ENCODE data around the gene KIF1C. TPM values are rescaled to one million over a fixed set of nuclear protein-coding genes. Genes with fewer than 3 reads are reported as not detected.
A peak's percentile ranks its signal among the peaks of the same experiment; 100 is the strongest.
"Not testable (repeated sequence)": the region's sequence is repeated elsewhere in the genome, so short reads cannot be mapped to it uniquely, and the experiment has no call there.

Gene KIF1C
- total RNA-seq, 4 donors from 2014 or later: 22.9 to 140 (median 30.5) TPM

DNA sequence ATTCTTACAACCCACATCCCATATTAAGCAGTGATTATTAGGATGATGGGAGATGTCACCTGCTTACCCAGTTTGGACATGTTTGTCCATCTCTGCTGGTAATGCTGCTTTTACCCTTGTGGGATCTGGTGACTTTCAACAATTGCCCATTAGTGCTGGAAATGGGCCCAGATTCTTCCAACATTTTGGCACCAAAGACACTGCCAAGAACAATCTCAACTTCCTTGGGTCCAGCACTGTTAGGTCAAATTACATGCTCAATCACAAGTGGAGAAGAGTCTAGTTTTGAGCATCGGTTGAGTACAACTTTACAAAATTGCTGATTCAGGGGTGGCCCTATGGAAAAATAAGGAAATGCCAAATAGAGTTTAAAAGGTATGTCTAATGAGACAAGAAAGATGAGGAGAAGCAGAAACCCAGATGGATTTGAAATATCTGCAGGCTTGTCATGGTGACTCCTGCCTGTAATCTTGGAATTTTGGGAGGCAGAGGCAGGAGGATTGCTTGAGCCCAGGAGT, 67.5 kb downstream of the KIF1C start:
- intact Hi-C loops (cut with DNase I; ENCODE audit: low total_unique reads): loop anchor here (10.0 kb wide), 1 partner anchor 150 kb away; no protein-coding TSS in a partner anchor
- no peak for DNase-seq
- no peak for TF ChIP-seq POLR2A (IDR thresholded peaks at IDR 0.05)
- TF ChIP-seq, protein P1, sequence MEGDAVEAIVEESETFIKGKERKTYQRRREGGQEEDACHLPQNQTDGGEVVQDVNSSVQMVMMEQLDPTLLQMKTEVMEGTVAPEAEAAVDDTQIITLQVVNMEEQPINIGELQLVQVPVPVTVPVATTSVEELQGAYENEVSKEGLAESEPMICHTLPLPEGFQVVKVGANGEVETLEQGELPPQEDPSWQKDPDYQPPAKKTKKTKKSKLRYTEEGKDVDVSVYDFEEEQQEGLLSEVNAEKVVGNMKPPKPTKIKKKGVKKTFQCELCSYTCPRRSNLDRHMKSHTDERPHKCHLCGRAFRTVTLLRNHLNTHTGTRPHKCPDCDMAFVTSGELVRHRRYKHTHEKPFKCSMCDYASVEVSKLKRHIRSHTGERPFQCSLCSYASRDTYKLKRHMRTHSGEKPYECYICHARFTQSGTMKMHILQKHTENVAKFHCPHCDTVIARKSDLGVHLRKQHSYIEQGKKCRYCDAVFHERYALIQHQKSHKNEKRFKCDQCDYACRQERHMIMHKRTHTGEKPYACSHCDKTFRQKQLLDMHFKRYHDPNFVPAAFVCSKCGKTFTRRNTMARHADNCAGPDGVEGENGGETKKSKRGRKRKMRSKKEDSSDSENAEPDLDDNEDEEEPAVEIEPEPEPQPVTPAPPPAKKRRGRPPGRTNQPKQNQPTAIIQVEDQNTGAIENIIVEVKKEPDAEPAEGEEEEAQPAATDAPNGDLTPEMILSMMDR (IDR thresholded peaks at IDR 0.05): no peak
- no peaks in the 10 kb centered on the region for H3K27me3 ChIP-seq
- no peak overlapping the region for H3K27ac ChIP-seq
- no peaks in the 10 kb centered on the region for H3K9me3 ChIP-seq
- no peaks in the 10 kb centered on the region for H3K4me1 ChIP-seq
- H3K36me3 ChIP-seq: no peaks in the 10 kb centered on the region
- H3K4me3 ChIP-seq: no peak overlapping the region

DNA sequence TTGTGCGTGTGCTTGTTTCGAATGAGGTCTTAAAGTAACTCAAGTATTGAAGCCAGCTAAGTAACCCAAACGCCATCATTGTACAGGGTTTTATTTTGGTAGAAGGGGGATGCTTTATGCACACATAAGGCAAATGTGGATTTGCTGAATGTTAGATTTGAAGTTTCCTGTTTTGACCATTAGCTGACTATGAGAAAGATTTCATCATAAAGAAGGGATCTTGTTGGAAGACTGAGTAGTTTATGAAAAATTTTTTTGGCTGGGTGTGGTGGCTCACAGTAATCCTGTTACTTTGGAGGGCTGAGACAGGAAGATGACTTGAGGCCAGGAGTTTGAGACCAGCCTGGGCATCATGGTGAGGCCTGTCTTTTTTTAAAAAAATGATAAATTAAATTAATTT, 70.5 kb downstream of the KIF1C start:
- DNase-seq: no peak
- intact Hi-C loops (cut with DNase I; ENCODE audit: low total_unique reads): loop anchor here (10.0 kb wide), 1 partner anchor 153 kb away; no protein-coding TSS in a partner anchor
- no peak overlapping the region for H3K27ac ChIP-seq
- H3K4me3 ChIP-seq: no peak overlapping the region
- H3K4me1 ChIP-seq: no peaks in the 10 kb centered on the region
- no peaks in the 10 kb centered on the region for H3K27me3 ChIP-seq
- TF ChIP-seq, protein P1 (IDR thresholded peaks at IDR 0.05): no peak
- TF ChIP-seq POLR2A (IDR thresholded peaks at IDR 0.05): no peak
- H3K36me3 ChIP-seq: no peaks in the 10 kb centered on the region
- H3K9me3 ChIP-seq: no peaks in the 10 kb centered on the region

DNA sequence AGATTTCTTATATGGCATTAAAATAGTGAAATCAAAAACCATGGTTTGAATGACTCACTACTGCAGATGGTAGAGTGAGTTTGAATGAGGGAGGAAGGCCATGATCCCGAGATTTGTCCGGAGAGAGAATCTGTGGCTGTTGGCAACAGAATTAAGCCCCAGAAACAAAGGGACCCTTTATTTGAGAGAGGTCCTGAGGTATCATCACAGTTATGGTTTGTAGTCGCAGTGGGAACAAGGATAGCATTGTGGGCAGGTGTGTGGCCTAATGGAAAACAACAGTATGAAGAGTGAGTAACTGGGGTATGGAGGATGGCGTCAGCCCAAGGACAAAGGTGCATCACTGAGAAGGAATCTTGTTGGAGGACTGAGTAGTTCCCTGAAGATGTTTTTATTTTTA, 72.0 kb downstream of the KIF1C start:
- Histone ChIP-seq H3K27ac (no peak overlapping the region), H3K4me3 (no peak overlapping the region), H3K36me3 (no peaks in the 10 kb centered on the region), H3K27me3 (no peaks in the 10 kb centered on the region), H3K9me3 (no peaks in the 10 kb centered on the region), H3K4me1 (no peaks in the 10 kb centered on the region)
- DNase-seq: no peak
- intact Hi-C loops (cut with DNase I; ENCODE audit: low total_unique reads): loop anchor here (10.0 kb wide), 1 partner anchor 155 kb away; no protein-coding TSS in a partner anchor
- no peak for TF ChIP-seq POLR2A (IDR thresholded peaks at IDR 0.05)
- TF ChIP-seq, protein P1 (IDR thresholded peaks at IDR 0.05): no peak

DNA sequence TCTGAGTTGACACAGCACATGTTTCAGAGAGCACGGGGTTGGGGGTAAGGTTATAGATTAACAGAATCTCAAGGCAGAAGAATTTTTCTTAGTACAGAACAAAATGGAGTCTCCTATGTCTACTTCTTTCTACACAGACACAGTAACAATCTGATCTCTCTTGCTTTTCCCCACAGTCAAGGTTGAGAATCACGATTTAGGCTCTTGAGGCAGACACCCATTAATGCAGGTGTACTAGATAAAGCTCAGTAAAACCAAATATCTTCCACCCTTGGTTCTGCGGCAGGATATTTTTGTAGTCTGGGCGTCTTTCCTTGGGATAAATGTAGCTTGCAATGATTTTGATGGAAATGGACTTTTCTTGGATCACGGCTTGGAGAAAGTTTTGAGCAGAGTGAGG, 77.7 kb downstream of the KIF1C start:
- H3K4me1 ChIP-seq; H3K36me3 ChIP-seq; H3K27ac ChIP-seq; H3K4me3 ChIP-seq; H3K27me3 ChIP-seq; intact Hi-C loops (cut with DNase I; ENCODE audit: low total_unique reads); H3K9me3 ChIP-seq; DNase-seq: not testable (repeated sequence)

DNA sequence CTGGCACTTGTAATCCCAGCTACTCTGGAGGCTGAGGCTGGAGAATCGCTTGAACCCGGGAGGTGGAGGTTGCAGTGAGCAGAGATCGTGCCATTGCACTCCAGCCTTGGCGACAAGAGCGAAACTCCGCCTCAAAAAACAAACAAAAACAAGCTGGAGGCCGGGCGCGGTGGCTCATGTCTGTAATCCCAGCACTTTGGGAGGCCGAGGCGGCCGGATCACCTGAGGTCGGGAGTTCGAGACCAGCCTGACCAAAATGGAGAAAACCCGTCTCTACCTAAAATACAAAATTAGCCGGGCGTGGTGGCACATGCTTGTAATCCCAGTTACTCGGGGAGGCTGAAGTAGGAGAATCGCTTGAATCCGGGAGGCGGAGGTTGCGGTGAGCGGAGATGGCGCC, 79.5 kb downstream of the KIF1C start:
- H3K36me3 ChIP-seq; H3K27me3 ChIP-seq; H3K9me3 ChIP-seq; H3K4me1 ChIP-seq; DNase-seq; intact Hi-C loops (cut with DNase I; ENCODE audit: low total_unique reads): not testable (repeated sequence)
- Histone ChIP-seq H3K4me3 (peak overlapping the region; percentile 77 to 84), H3K27ac (peak overlapping the region in 1 of 2 donors; percentile 71)

DNA sequence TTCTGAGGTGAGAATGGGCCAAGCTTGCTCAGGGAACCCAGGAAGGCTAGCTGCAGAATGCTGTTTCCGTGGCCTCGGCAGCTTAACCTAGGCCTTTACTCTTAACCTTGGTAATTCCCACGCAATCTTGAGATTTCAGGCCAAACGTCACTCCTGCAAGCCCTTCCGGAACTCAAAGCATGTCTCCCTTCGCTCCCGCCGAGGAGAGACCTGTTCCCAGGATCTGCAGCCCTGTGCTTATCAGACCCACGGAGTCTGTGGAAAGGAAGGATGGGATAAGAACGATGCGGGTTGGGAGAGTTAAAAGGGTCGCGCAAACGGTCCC, 80.0 kb downstream of the KIF1C start:
- Histone ChIP-seq H3K9me3 (no peaks in the 10 kb centered on the region), H3K27me3 (no peaks in the 10 kb centered on the region), H3K4me1 (no peaks in the 10 kb centered on the region), H3K4me3 (peak overlapping the region; percentile 77 to 84), H3K27ac (peak overlapping the region; percentile 57 to 71), H3K36me3 (no peaks in the 10 kb centered on the region)
- TF ChIP-seq, protein P1 (IDR thresholded peaks at IDR 0.05): no peak
- no peak for TF ChIP-seq POLR2A (IDR thresholded peaks at IDR 0.05)
- intact Hi-C loops (cut with DNase I; ENCODE audit: low total_unique reads): no loop called here
- no peak for DNase-seq

Small RNA genes lying within 50 kb of the gene (microRNA-seq; reads per million reads assigned to microRNA genes)
- gene MIR6864 (ENCODE audit: borderline microRNAs expressed, borderline replicate concordance) (not detected), gene MIR6865 (ENCODE audit: borderline microRNAs expressed, borderline replicate concordance) (not detected)

Small RNA genes lying within 50 kb of the gene (small RNA-seq; reads per million reads assigned to genes)
- not detected for gene MIR6864
- not detected for gene MIR6865

Other genes with a start within 250 kb of the KIF1C start
- gene TM4SF5, start 226.1 kb upstream of the KIF1C start, total RNA-seq: not detected
- 1 to 10 TPM in 2 of 4 donors, not detected in 2; 1.3 to 2.2 TPM for gene VMO1, start 211.6 kb upstream of the KIF1C start, total RNA-seq
- not detected for gene GLTPD2, start 209.0 kb upstream of the KIF1C start, total RNA-seq
- gene PSMB6, start 201.8 kb upstream of the KIF1C start, total RNA-seq: 10 to 100 TPM; 64.9 to 99.7 (median 87.3) TPM
- 10 to 100 TPM in 3 of 4 donors, 1 to 10 TPM in 1; 10.0 to 54.3 (median 25.1) TPM for gene PLD2, start 190.8 kb upstream of the KIF1C start, total RNA-seq
- 10 to 100 TPM; 17.9 to 99.2 (median 27.9) TPM for gene MINK1, start 164.6 kb upstream of the KIF1C start, total RNA-seq
- gene C17orf107, start 98.4 kb upstream of the KIF1C start, total RNA-seq: 1 to 10 TPM in 3 of 4 donors, not detected in 1; 2.9 to 6.6 (median 3.5) TPM
- under 1 TPM in 2 of 4 donors, not detected in 2; 0.79 to 0.83 TPM for gene CHRNE, start 94.9 kb upstream of the KIF1C start, total RNA-seq
- not detected for gene GP1BA, start 65.7 kb upstream of the KIF1C start, total RNA-seq
- gene SLC25A11, start 57.9 kb upstream of the KIF1C start, total RNA-seq: 10 to 100 TPM in 3 of 4 donors, 1 to 10 TPM in 1; 9.5 to 58.2 (median 42.9) TPM
- 100 to 1,000 TPM in 1 of 4 donors, 10 to 100 TPM in 3; 14.8 to 100 (median 53.1) TPM for gene RNF167, start 57.7 kb upstream of the KIF1C start, total RNA-seq
- 100 to 1,000 TPM; 170 to 396 (median 304) TPM for gene PFN1, start 49.4 kb upstream of the KIF1C start, total RNA-seq
- 1 to 10 TPM in 3 of 4 donors, not detected in 1; 2.8 to 3.7 (median 3.6) TPM for gene ENO3, start 46.8 kb upstream of the KIF1C start, total RNA-seq
- gene SPAG7, start 30.1 kb upstream of the KIF1C start, total RNA-seq: 10 to 100 TPM; 18.4 to 58.3 (median 34.0) TPM
- 10 to 100 TPM in 3 of 4 donors, 1 to 10 TPM in 1; 7.3 to 80.8 (median 12.7) TPM for gene CAMTA2, start 10.3 kb upstream of the KIF1C start, total RNA-seq
- gene INCA1, start 428 bp upstream of the KIF1C start, total RNA-seq: 1 to 10 TPM in 1 of 4 donors, not detected in 3; 3.4 TPM
- under 1 TPM in 1 of 4 donors, not detected in 3; 0.55 TPM for gene SLC52A1, start 37.5 kb downstream of the KIF1C start, total RNA-seq
- 1 to 10 TPM; 1.5 to 8.6 (median 5.3) TPM for gene ZFP3, start 80.5 kb downstream of the KIF1C start, total RNA-seq
- 10 to 100 TPM in 1 of 4 donors, 1 to 10 TPM in 2, under 1 TPM in 1; 0.51 to 12.7 (median 6.1) TPM for gene ZNF232, start 113.9 kb downstream of the KIF1C start, total RNA-seq
- gene USP6, start 118.1 kb downstream of the KIF1C start, total RNA-seq: 1 to 10 TPM in 1 of 4 donors, under 1 TPM in 2, not detected in 1; 0.21 to 2.6 (median 0.97) TPM
- gene ZNF594, start 193.9 kb downstream of the KIF1C start, total RNA-seq: 10 to 100 TPM in 3 of 4 donors, 1 to 10 TPM in 1; 7.9 to 43.3 (median 14.3) TPM
- under 1 TPM in 2 of 4 donors, not detected in 2; 0.62 to 0.91 TPM for gene SCIMP, start 236.9 kb downstream of the KIF1C start, total RNA-seq